RKO (cell line): ENCODE results near the gene SNAPC4.
"Not testable (repeated sequence)": the region's sequence is repeated elsewhere in the genome, so short reads cannot be mapped to it uniquely, and the experiment has no call there.

Experiments
- DNase-seq: peaks from one replicate; pipeline ENCODE4 v3.0.0-alpha.2; 2016; ENCODE audit warnings: low spot score

The SNAPC4 gene

GRCh38 chr9:136433849-136434579, 34.0 kb upstream of the SNAPC4 start:
- no peak for DNase-seq

GRCh38 chr9:136433043-136433715, 33.2 kb upstream of the SNAPC4 start:
- DNase-seq, result no peak

GRCh38 chr9:136432591-136432990, 32.6 kb upstream of the SNAPC4 start:
- DNase-seq, result no peak

- DNase-seq, result no peak
Observed at GRCh38 chr9:136431782-136432350, 31.9 kb upstream of the SNAPC4 start.

GRCh38 chr9:136430588-136431234, 30.7 kb upstream of the SNAPC4 start:
- DNase-seq, result no peak

- DNase-seq, result no peak
Observed at GRCh38 chr9:136429683-136430491, 29.9 kb upstream of the SNAPC4 start.

- DNase-seq, result no peak
Observed at GRCh38 chr9:136429075-136429628, 29.2 kb upstream of the SNAPC4 start.

- DNase-seq, result no peak
Observed at GRCh38 chr9:136426787-136427186, 26.8 kb upstream of the SNAPC4 start.

GRCh38 chr9:136425367-136425766, 25.4 kb upstream of the SNAPC4 start:
- DNase-seq, result not testable (repeated sequence)

- no peak for DNase-seq
Observed at GRCh38 chr9:136424750-136425362, 24.9 kb upstream of the SNAPC4 start.

- no peak for DNase-seq
Observed at GRCh38 chr9:136423432-136424146, 23.6 kb upstream of the SNAPC4 start.

- no peak for DNase-seq
Observed at GRCh38 chr9:136422876-136423275, 22.9 kb upstream of the SNAPC4 start.

GRCh38 chr9:136421791-136422190, 21.8 kb upstream of the SNAPC4 start:
- DNase-seq, result no peak

GRCh38 chr9:136419092-136419420, 19.1 kb upstream of the SNAPC4 start:
- DNase-seq, result no peak

- DNase-seq, result no peak
Observed at GRCh38 chr9:136418182-136419091, 18.5 kb upstream of the SNAPC4 start.

- DNase-seq, result no peak
Observed at GRCh38 chr9:136416914-136417313, 16.9 kb upstream of the SNAPC4 start.

GRCh38 chr9:136416427-136416826, 16.5 kb upstream of the SNAPC4 start:
- no peak for DNase-seq

- DNase-seq, result no peak
Observed at GRCh38 chr9:136412962-136413361, 13.0 kb upstream of the SNAPC4 start.

- peak; percentile 75 for DNase-seq
Observed at GRCh38 chr9:136411378-136411777, 11.4 kb upstream of the SNAPC4 start.
